ENCODE results near the gene ARL15. TPM values are rescaled to one million over a fixed set of nuclear protein-coding genes. Genes with fewer than 3 reads are reported as not detected.

The ARL15 gene
- polyA plus RNA-seq, 1 of the 3 experiments (the other 2 are of a cell fraction), result 6.4 TPM

DNA sequence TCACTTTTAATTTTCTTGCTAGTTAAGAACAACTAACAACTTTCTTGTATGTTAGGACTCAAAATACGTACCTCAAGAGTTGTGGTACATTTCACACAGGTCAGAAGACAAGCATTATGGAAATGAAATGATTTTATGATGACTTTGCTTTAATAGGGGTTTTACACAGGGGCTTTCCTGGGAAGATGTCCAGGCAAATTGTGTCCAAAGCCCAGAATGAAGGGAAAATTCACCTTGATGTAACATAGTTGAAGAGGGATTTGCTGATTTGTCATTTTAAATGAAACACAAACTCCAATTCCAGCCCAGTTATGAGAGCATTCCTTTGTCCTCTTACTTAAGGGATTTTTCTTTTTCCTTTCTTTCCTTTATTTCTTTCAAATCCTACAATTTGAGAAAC lies 89.2 kb downstream of the ARL15 start (continued):
- TF ChIP-seq, protein P1, sequence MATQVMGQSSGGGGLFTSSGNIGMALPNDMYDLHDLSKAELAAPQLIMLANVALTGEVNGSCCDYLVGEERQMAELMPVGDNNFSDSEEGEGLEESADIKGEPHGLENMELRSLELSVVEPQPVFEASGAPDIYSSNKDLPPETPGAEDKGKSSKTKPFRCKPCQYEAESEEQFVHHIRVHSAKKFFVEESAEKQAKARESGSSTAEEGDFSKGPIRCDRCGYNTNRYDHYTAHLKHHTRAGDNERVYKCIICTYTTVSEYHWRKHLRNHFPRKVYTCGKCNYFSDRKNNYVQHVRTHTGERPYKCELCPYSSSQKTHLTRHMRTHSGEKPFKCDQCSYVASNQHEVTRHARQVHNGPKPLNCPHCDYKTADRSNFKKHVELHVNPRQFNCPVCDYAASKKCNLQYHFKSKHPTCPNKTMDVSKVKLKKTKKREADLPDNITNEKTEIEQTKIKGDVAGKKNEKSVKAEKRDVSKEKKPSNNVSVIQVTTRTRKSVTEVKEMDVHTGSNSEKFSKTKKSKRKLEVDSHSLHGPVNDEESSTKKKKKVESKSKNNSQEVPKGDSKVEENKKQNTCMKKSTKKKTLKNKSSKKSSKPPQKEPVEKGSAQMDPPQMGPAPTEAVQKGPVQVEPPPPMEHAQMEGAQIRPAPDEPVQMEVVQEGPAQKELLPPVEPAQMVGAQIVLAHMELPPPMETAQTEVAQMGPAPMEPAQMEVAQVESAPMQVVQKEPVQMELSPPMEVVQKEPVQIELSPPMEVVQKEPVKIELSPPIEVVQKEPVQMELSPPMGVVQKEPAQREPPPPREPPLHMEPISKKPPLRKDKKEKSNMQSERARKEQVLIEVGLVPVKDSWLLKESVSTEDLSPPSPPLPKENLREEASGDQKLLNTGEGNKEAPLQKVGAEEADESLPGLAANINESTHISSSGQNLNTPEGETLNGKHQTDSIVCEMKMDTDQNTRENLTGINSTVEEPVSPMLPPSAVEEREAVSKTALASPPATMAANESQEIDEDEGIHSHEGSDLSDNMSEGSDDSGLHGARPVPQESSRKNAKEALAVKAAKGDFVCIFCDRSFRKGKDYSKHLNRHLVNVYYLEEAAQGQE (IDR thresholded peaks at IDR 0.05; ENCODE audit: low read depth, low read length), result no peak
- TF ChIP-seq TCF12 (IDR thresholded peaks at IDR 0.05), result no peak
- TF ChIP-seq TEAD4 (IDR thresholded peaks at IDR 0.05; ENCODE audit: borderline replicate concordance, insufficient read depth), result no peak
- TF ChIP-seq RCOR1 (IDR thresholded peaks at IDR 0.05; ENCODE audit: low read length), result no peak
- TF ChIP-seq EP300 (IDR thresholded peaks at IDR 0.05; ENCODE audit: borderline replicate concordance in 1 of 2, low read depth in 1 of 2, low read length in 1 of 2), result no peak
- TF ChIP-seq CTCF (IDR thresholded peaks at IDR 0.05), result no peak
- TF ChIP-seq, protein P2, sequence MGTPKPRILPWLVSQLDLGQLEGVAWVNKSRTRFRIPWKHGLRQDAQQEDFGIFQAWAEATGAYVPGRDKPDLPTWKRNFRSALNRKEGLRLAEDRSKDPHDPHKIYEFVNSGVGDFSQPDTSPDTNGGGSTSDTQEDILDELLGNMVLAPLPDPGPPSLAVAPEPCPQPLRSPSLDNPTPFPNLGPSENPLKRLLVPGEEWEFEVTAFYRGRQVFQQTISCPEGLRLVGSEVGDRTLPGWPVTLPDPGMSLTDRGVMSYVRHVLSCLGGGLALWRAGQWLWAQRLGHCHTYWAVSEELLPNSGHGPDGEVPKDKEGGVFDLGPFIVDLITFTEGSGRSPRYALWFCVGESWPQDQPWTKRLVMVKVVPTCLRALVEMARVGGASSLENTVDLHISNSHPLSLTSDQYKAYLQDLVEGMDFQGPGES (IDR thresholded peaks at IDR 0.05; ENCODE audit: low read depth, low read length), result no peak
- TF ChIP-seq MEF2A (IDR thresholded peaks at IDR 0.05; ENCODE audit: borderline replicate concordance, low read depth), result no peak
- TF ChIP-seq TAF1 (IDR thresholded peaks at IDR 0.05; ENCODE audit: borderline replicate concordance, low read depth, low read length), result no peak

DNA sequence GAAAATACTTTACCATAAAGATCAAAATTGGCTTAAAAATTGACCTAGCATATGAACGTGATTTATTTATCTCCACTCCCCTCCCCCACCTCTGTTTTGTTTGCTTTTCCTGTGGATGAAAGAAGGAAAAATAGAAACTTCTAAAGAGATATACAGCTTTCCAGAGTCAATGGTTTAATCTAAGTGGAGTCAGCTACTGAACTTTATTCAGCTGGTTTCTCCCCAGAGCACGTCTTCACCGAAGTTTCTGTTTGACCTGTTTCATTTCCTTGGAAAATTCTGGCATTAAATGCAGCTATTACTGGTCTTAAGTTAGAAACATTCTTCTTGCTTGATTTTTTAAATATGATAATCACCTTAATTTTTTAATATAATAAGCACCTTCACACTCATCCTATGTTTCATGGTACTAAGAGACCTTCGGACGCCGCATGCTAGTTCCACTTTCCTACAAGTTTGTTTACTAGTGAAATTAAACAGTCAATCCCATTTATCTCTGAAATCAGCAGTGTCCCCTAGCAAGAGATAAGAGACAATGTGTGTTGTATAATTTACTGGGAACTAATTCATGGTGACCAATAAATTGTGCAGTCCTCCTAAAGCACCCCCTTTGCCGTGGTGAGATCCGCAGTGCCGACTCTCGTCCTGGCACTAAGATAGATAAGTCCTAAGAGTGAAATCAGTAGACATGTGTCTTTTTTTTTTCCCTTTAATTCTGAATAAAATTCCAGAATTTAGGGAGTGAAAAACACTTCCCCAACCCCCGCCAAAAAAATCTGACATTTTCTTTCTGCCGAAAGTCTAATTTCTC lies 89.9 kb downstream of the ARL15 start:
- POLR2A ChIA-PET, result no interaction called here
- peaks cover 0 to 5% of the 10 kb centered on the region in 2 experiments for H3K36me3 ChIP-seq (replicated peaks in 1 of 2; ENCODE audit: control insufficient read depth in 1 of 2, insufficient read depth in 2 of 2, low read length in 1 of 2)
- no peaks in the 10 kb centered on the region; the same call in 1 of the 2 replicates for H3K79me2 ChIP-seq (ENCODE audit: insufficient read depth)
- 82% methylated on average over 12 of the region's 12 CpGs for WGBS (ENCODE audit: low lambda C conversion rate)
- H3K27me3 ChIP-seq (ENCODE audit: insufficient read depth), result no peaks in the 10 kb centered on the region
- peaks cover 0 to 2% of the 10 kb centered on the region in 2 experiments; a peak in 2 of 4 replicates for H3K4me1 ChIP-seq (ENCODE audit: control insufficient read depth in 1 of 2, insufficient read depth in 2 of 2, low read depth in 1 of 2, low read length in 1 of 2)
- H2AFZ ChIP-seq (ENCODE audit: low read depth), result no peak overlapping the region
- H3K4me2 ChIP-seq, result no peak overlapping the region
- TF ChIP-seq ELF1 (IDR thresholded peaks at IDR 0.05) (no peak), USF2 (IDR thresholded peaks at IDR 0.05; ENCODE audit: borderline replicate concordance, low read depth, low read length) (no peak), GATA2 (CRISPR knock-in tag; IDR thresholded peaks at IDR 0.05) (peak; percentile 61)
- no peaks in the 10 kb centered on the region for H4K20me1 ChIP-seq (ENCODE audit: insufficient read depth)
- no peak overlapping the region for H3K4me3 ChIP-seq (ENCODE audit: low read depth in 2 of 2, low read length in 1 of 2)
- H3K9me2 ChIP-seq, result no peaks in the 10 kb centered on the region
- peaks cover 3% of the 10 kb centered on the region for H3F3A ChIP-seq (replicated peaks; ENCODE audit: insufficient read depth)
- H3K9me3 ChIP-seq, result no peaks in the 10 kb centered on the region
- no peak overlapping the region for H3K9ac ChIP-seq
- CTCF ChIA-PET, result no interaction called here
- no peak overlapping the region for H3K27ac ChIP-seq (ENCODE audit: low read depth in 2 of 2, low read length in 1 of 2)
- DNase-seq, result peak; percentile 6

All from SK-N-SH (cell line).